HG03064 (cell line): Measurements from ENCODE around the gene PGP.
A peak's percentile ranks its signal among the peaks of the same experiment; 100 is the strongest.

Experiments used
- ATAC-seq: cut with Tn5 transposase; IDR thresholded peaks from one replicate; pipeline ENCODE4 v1.9.1; 2021; ENCODE audit warnings: low read depth; ENCODE audit not compliant: unreplicated experiment

The PGP gene

DNA sequence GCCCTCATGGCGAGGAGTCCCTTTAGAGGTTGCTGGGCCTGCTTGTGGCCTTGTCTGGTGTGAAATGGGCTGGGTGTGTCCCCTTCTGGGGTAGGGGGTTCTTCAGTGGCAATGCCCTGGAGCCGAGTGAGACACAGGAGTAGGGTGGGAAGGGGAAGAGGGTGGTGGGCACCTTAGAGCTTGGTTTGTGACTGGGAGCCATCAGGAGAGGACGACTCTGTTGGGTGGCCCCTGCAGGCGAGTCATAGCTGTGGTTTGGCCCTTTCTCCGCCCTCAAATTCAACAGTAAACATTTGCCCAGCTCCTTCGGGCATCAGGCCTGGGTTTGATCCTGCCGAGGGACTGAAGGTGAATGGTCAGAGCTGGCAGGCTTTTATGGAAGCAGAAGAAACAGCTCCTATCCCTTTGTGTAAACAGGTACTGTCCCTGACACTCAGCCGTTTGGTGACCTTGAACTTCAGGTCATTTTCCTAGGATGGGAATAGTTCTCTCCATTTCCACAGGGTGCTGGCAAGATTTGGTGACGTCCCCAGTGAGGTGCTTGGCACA is 11.7 kb upstream of the PGP start:
- ATAC-seq, result no peak

DNA sequence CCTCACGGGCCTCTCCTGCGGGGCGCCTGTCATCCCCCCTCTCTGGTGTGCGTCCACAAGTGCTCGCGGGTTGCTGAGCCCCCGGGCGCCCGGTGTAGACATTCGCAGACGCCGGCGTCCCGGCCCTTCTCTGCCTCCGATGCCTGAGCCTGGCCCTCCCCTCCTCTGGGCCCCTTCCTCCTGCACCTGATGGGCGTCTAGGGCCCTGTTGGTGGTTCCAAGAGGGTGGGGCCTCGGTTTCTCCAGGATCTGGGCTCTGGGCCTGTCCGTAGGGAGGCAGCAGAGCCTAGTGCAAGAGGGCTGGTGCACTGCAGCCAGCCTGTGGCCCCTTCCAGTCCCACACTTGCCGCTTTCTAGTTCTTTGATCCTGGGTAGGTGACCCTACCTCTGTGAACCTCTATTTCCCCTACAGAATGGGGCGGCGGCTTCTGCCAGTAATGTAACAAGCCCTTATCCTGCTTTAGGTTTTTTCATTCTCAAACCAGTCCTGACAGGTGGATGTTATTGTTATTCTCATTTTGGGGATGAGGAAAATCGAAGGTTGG is 9.4 kb upstream of the PGP start:
- ATAC-seq, result peak; percentile 10

DNA sequence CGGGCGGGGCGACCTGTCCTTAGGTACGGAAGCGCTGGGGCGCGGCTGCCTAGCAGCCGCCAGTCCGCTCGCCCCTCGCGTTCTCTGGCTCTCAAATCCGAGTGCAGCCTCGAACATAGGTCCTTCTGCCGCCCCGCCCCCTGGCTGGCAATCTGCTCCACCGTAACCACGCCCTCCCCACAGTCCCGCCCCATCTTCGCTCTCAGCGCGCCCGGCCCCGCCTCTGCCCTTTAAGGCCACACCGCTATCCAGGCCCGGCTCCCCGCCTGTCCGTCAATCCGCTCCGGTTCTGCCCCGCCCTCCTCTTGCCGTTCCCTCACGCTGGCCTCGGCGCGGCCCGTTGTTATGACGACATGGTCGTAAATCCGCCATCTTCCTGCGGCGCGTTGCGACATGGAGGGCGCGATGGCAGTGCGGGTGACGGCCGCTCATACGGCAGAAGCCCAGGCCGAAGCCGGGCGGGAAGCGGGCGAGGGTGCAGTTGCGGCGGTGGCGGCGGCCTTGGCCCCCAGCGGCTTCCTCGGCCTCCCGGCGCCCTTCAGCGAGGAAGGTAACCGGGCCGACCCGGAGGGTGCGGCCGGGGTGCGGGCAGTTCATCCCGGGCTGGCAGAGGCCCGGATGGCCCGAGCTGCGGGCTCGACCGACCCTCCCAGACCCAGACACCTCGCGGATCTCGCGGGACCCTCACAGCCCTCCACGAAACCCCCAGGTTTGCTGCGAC is 8.7 kb upstream of the PGP start, which contains the start of gene E4F1:
Gene E4F1 (plus strand): TSS at position 371 of the 721 bp plus-strand sequence. CDS start 23 bp downstream, at position 394.
- ATAC-seq, result peak; percentile 85

DNA sequence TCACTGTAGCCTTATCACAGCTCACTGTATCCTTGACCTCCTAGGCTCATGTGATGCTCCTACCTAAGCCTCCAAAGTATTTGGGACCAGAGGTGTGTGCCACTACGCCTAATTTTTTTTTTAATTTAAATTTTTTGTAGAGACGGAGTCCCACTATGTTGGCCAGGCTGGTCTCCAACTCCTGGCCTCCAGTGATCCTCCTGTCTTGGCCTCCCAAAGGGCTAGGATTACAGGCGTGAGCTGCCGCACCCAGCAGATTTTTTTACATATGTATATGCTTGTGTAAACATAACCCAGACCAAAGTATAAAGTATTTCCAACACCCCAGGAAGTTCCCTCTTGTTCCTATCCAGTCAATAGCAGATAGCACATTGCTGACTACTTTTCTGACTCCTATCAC is 1.7 kb upstream of the PGP start:
- no peak for ATAC-seq

- peak; percentile 5 for ATAC-seq
These were observed 572 bp downstream of the PGP start for GRCh38 chr16:2213817-2214718.

DNA sequence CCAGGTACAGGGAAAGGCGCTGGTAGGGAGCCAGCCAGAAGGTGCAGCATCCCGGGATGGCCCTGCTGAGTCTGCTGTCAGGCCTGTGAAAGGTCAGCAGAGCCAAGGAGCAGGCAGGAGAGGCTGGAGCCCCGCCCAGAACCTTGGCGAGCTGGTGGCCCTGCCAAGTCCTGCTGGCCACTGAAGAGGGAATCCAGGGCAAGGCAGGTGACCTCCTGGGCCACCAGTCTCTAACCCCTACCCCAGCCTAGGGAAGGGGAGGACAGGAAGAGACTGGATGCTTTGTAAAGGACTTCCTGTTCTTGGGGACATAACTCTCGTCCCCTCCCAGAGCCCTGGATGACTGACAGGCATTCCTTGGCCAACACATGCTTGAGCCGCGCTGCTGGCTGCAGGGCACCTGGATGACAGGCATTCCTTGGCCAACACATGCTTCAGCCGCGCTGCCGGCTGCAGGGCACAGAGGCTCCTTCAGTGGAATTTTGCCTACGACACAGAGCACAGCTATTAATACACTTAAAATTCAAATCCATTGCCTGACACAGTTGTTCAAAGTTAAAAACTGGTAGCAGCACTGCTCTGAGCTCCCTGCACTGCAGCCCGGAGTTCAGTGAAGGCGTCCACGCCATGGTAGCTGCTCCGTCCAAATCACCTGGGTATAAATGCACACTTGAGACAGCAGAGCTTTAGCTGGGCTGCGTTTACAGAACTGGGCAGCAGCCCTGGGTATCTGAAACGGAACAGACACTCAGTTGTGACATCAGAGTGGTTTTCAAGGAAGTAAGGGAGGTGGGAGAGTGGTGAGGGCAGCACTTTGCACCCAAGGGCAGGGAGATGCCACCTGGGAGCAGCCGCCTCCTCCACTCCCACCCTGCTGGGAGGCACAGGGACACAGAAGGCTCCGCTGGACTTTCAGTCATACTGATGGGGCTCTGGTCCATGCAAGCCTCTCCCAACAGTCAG is 2.0 kb downstream of the PGP start:
- no peak for ATAC-seq

DNA sequence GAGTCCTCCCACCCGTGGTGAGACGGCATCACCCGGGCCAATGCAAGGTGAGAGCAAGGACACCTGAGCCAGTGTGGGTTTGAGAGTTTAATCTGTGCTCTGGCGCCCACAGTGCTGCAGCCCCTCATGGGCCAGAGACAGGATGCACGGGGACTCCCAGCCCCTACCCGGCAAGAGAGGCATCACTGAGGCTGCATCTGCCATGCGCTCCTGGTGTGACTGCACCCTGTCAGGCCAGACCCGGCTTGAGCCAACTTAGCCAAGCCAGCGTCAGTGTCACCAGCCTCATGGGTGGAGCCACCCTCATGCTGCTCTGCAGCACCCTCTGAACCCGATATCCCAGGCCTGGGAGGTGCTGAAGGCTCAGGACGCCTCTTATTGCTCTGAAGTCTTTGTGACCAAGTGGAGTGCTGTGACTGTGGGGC is 2.7 kb downstream of the PGP start:
- no peak for ATAC-seq

- no peak for ATAC-seq
These were observed 4.0 kb downstream of the PGP start, which contains the start of gene BRICD5 for GRCh38 chr16:2210386-2211365. TSS of gene BRICD5 (minus strand) at chr16:2210863. CDS start at chr16:2210833, 30 bp downstream.

DNA sequence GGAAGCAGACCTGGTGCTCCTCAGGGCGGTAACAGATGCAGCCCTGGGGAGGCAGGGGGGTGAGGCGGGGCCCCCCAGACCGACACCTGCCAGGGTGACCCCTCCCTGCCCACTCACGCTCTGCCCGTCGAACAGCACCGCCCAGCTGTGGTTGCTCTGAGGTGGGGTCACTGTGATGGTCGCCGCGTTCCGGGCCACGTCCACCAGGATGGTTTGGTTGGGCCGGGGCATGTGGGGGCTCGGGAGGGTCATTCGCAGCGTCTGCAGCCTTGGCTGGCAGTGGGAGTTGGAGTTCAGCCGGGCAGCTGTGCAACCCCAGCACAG is 4.7 kb downstream of the PGP start:
- no peak for ATAC-seq

DNA sequence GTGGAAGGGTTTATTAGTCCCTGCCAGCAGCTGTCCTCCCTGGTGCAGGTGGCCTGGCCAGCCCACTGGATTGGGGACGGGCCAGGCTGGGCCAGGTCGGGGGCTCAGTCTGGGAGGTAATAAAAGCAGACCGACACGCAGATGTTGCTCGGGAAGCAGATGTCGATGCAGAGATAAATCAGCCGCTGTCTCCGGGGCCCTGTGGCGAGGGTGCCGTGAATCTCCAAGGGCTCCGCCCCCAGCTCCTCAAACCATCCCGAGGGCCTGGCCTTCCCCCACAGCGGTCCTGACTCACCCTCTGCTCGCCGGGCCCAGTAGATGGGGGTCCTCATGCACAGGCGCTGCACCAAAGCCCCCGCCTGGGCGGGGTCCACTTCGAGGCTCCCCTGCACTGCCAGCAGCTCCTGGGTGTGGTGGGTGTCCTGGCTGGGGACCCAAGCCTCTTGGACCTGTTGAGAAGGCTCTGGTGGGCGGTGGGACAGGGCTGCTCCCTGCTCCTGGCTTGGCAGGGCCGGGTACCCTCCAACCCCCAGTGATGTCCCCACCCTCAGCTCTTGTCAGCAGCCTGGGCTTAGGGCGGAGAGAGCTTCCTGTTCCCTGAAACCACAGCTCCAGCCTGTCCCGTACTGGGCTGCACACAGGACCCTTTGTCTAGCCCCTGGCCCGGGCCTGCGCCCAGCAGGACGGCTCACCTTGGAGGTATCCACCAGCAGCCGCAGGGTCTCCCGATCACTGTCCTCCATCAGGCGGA is 5.2 kb downstream of the PGP start:
- no peak for ATAC-seq

GRCh38 chr16:2208772-2209171 is 5.9 kb downstream of the PGP start:
- no peak for ATAC-seq

DNA sequence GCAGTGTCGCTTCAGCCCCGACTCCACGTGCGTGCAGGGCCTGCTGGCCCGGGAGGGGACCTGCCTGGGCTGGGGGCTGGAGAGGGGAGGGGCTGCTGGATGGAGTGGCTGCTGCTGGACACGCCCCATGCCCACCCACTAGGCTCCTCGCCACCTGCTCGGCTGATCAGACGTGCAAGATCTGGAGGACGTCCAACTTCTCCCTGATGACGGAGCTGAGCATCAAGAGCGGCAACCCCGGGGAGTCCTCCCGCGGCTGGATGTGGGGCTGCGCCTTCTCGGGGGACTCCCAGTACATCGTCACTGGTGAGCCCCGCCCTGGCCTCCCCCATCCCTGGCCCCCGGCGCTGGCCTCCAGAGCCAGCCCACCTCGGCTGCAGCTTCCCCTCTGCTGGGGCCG is 6.3 kb downstream of the PGP start:
- ATAC-seq, result no peak

DNA sequence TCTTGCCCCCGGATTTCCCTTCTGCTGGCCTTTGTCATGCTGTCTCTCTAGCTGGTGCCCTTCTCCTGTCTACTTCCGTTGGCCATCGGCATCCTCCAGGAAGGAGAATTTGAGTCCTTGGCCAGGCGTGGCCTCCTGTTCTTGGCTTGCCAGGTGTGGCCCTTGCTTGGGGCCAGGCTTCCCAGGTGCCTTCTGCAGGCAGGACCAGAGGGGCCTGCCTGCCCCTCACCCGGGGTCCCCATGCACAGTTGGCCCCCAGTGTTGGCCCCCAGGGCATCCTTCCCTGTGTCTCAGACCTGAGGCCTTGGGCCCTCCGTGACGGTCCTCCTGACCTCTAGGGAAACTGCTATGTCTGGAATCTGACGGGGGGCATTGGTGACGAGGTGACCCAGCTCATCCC is 6.8 kb downstream of the PGP start:
- ATAC-seq, result no peak

- no peak for ATAC-seq
These were observed 7.7 kb downstream of the PGP start for GRCh38 chr16:2206780-2207433.

- ATAC-seq, result no peak
These were observed 8.2 kb downstream of the PGP start for GRCh38 chr16:2206420-2206779.

DNA sequence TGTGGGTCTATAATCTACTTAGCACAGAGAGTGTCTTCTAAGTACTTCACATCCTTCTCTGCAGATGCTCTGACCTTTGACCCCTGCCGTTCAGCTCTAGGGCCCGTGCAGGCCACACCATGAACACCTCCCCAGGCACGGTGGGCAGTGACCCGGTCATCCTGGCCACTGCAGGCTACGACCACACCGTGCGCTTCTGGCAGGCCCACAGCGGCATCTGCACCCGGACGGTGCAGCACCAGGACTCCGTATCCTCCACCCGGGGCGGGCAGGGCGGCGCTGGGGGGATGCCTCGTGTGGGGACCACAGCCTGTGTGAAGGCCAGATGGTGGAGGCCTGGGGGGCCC is 8.7 kb downstream of the PGP start:
- ATAC-seq, result no peak

GRCh38 chr16:2205104-2205966 is 9.3 kb downstream of the PGP start, which contains the start of gene MLST8:
TSS of gene MLST8 (plus strand) at chr16:2205454. CDS start at chr16:2206086, 632 bp downstream.
- ATAC-seq, result no peak
